Measurements from ENCODE around the gene STXBP5.

- no peak for TF ChIP-seq POLR2A (IDR thresholded peaks at IDR 0.05)
- TF ChIP-seq CTCF (IDR thresholded peaks at IDR 0.05), result no peak
Measured at GRCh38 chr6:147421903-147422302, 217.7 kb downstream of the STXBP5 start.

All from esophagus squamous epithelium (tissue), 4 donors.